Nephron (organoid): ENCODE data around the gene NR3C2.

Experiments used
- H3K27ac Mint-ChIP-seq, 3 experiments: 2 replicates each; pipeline ENCODE4 v1.8.0; 2020; ENCODE audit warnings: mixed read lengths in 3 of 3, mild to moderate bottlenecking in 2 of 3, moderate library complexity in 1 of 3
- H3K27me3 Mint-ChIP-seq: 2 replicates; pipeline ENCODE4 v1.8.0; 2021; ENCODE audit warnings: low read depth, mild to moderate bottlenecking, moderate library complexity, mixed read lengths
- H3K36me3 Mint-ChIP-seq: 2 replicates; pipeline ENCODE4 v1.8.0; 2020; ENCODE audit warnings: low read depth, mixed read lengths
- H3K4me1 Mint-ChIP-seq: 2 replicates; pipeline ENCODE4 v1.8.0; 2020; ENCODE audit warnings: mixed read lengths
- H3K4me3 Mint-ChIP-seq, 3 experiments: 2 replicates each; pipeline ENCODE4 v1.8.0; 2020; ENCODE audit warnings: mild to moderate bottlenecking in 3 of 3, mixed read lengths in 3 of 3, moderate library complexity in 2 of 3
- H3K9me3 Mint-ChIP-seq: 2 replicates; pipeline ENCODE4 v1.8.0; 2020; ENCODE audit warnings: mixed read lengths
- TF ChIP-seq, protein P1 (sequence below), 3 experiments: fragments of 200-600 bp; sonication (generic); IDR thresholded peaks; one replicate each; pipeline ENCODE4 v1.5.0; 2021; ENCODE audit warnings: antibody characterized with exemption in 3 of 3; ENCODE audit not compliant: unreplicated experiment in 3 of 3

The NR3C2 gene

DNA sequence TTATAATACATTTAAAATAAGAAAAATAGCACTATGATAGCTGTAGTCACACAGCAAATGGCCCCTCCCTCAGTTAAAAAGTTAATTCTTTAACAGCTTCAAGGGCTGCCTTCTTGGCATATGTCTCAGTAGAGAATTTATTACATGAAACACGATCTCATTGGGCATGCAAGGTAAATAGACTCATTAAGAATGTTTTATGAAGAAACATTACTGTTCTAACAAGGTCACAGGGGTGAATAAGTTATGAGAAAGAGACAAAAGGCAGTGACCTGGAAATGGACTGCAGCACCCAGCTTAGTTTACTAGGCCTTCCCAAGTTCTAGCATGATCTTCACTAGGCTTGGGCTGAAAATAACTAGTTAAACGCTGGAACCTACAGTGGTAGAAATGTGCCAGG lies 277.7 kb downstream of the NR3C2 start:
- Mint-ChIP-seq H3K36me3 (no peaks in the 10 kb centered on the region), H3K4me3 (peak overlapping the region in 1 of 3 experiments; percentile 36)

DNA sequence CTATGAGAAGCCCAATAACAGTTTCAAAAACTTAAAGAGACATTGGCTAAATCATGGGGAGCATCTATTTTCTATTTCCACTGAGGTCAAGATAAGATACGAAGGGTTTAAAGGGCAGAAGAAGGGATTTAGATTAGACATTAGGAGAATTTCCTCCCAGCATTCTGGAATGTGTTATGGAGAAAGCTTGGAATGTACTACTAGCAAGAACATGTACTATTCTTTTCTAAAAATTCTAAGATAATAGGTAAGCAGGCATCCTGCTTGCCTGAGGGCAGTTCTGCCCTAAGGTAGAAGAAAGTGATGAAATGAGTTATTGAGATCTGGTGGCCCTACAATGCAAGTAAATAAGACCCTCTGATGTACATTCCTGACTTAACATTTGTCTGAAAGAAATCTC lies 279.2 kb downstream of the NR3C2 start:
- no peaks in the 10 kb centered on the region for H3K36me3 Mint-ChIP-seq
- TF ChIP-seq, protein P1, sequence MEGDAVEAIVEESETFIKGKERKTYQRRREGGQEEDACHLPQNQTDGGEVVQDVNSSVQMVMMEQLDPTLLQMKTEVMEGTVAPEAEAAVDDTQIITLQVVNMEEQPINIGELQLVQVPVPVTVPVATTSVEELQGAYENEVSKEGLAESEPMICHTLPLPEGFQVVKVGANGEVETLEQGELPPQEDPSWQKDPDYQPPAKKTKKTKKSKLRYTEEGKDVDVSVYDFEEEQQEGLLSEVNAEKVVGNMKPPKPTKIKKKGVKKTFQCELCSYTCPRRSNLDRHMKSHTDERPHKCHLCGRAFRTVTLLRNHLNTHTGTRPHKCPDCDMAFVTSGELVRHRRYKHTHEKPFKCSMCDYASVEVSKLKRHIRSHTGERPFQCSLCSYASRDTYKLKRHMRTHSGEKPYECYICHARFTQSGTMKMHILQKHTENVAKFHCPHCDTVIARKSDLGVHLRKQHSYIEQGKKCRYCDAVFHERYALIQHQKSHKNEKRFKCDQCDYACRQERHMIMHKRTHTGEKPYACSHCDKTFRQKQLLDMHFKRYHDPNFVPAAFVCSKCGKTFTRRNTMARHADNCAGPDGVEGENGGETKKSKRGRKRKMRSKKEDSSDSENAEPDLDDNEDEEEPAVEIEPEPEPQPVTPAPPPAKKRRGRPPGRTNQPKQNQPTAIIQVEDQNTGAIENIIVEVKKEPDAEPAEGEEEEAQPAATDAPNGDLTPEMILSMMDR (IDR thresholded peaks at IDR 0.05; ENCODE audit: unreplicated experiment in 3 of 3) = no peak
- H3K4me3 Mint-ChIP-seq = no peak overlapping the region
- no peaks in the 10 kb centered on the region for H3K9me3 Mint-ChIP-seq
- H3K27me3 Mint-ChIP-seq = no peaks in the 10 kb centered on the region
- H3K4me1 Mint-ChIP-seq = peaks cover 50% of the 10 kb centered on the region
- H3K27ac Mint-ChIP-seq = peak overlapping the region in 2 of 3 experiments; percentile 63 to 76

More for the DNA sequence above, 277.7 kb downstream of the NR3C2 start:
- TF ChIP-seq, protein P1 (IDR thresholded peaks at IDR 0.05; ENCODE audit: unreplicated experiment in 3 of 3) = no peak
- no peaks in the 10 kb centered on the region for H3K9me3 Mint-ChIP-seq
- H3K27ac Mint-ChIP-seq = peak overlapping the region in 2 of 3 experiments; percentile 42 to 47
- peaks cover 50% of the 10 kb centered on the region for H3K4me1 Mint-ChIP-seq
- no peaks in the 10 kb centered on the region for H3K27me3 Mint-ChIP-seq

DNA sequence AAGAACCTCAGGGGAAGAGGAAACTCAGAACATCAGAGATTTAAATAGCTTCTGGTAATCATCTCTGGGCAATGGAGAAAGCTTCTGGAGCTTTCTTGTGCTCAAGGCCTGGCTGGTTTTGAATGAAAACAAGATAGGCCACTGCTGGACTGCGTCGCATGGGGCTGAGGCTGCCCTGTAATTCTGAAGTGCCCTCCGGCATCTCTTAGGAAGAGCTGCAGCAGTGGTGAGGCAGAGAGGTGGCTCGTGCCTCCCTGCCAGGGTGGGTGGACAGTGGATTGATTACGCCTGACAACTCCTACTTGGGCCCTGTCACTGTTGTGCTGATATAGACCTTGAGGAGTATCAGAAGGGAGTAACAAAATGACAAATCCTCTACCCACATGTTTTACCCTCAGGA lies 279.7 kb downstream of the NR3C2 start:
- H3K4me3 Mint-ChIP-seq = no peak overlapping the region
- H3K9me3 Mint-ChIP-seq = no peaks in the 10 kb centered on the region
- H3K4me1 Mint-ChIP-seq = peaks cover 50% of the 10 kb centered on the region
- H3K36me3 Mint-ChIP-seq = no peaks in the 10 kb centered on the region
- TF ChIP-seq, protein P1 (IDR thresholded peaks at IDR 0.05; ENCODE audit: unreplicated experiment in 3 of 3) = no peak
- no peaks in the 10 kb centered on the region for H3K27me3 Mint-ChIP-seq
- peak overlapping the region in 2 of 3 experiments; percentile 63 to 76 for H3K27ac Mint-ChIP-seq

DNA sequence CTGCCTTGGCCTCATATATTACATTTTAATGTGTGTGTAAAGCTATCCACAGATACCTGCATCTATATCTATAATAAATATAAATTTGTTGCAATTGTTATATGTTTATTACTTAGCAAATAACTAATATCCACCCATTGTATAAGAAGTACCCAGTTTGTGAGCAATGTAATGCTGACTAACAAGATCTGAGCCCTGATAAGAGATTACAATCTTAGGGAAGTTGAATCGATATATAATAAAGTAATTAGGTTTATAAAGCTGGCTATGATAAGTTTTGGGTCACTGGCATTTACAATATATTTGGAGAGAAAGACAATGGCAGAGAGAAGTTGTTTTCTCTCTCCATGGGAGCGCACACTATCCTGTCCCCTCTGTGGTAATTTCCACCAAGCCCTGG lies 280.6 kb downstream of the NR3C2 start:
- Mint-ChIP-seq H3K36me3 (no peaks in the 10 kb centered on the region), H3K27me3 (no peaks in the 10 kb centered on the region), H3K4me1 (peaks cover 41% of the 10 kb centered on the region), H3K4me3 (no peak overlapping the region), H3K9me3 (no peaks in the 10 kb centered on the region), H3K27ac (no peak overlapping the region)
- TF ChIP-seq, protein P1 (IDR thresholded peaks at IDR 0.05; ENCODE audit: unreplicated experiment in 3 of 3) = no peak

DNA sequence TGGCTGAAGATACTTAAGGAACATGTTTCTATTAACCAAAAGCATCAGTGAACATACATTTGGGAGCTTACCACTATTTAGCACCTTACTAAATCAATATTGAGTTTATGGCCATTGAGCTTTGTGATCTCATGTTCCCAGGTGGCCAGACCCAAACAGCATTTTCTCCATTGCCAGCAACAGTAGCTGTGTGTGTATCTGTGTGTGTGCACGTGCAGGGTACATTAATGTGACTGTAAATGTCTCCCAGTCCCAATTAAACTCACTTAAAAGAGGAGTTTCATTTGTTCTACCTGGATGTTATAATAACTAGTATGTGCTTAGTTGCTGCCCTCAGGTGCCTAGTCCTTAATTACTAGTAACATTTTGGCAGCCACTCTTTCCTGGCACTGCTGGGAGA lies 282.4 kb downstream of the NR3C2 start:
- H3K4me1 Mint-ChIP-seq = peaks cover 27% of the 10 kb centered on the region
- TF ChIP-seq, protein P1 (IDR thresholded peaks at IDR 0.05; ENCODE audit: unreplicated experiment in 3 of 3) = no peak
- peaks cover 4% of the 10 kb centered on the region for H3K36me3 Mint-ChIP-seq
- no peak overlapping the region for H3K27ac Mint-ChIP-seq
- no peak overlapping the region for H3K4me3 Mint-ChIP-seq
- peaks cover 3% of the 10 kb centered on the region for H3K9me3 Mint-ChIP-seq
- H3K27me3 Mint-ChIP-seq = no peaks in the 10 kb centered on the region

DNA sequence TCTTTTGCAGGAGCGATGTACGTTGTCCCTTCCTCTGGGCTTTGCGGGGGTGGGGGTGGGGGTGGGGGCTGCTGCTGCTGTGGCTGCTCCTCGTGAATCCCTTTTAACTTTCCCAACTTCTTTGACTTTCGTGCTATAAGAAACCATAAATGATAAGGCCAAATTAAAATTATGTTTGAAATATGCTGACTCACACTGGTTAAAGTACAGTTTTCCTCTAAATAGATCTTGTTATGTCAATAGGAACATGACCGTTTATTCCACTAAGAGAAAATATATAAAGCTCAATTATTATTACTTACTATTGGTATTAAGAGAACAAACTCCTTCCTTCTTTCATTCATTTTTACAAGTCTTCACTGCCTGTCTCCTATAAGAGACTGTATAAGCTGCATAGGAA lies 287.4 kb downstream of the NR3C2 start:
- peaks cover 5% of the 10 kb centered on the region for H3K4me1 Mint-ChIP-seq
- H3K27me3 Mint-ChIP-seq = no peaks in the 10 kb centered on the region
- peaks cover 4% of the 10 kb centered on the region for H3K36me3 Mint-ChIP-seq
- H3K27ac Mint-ChIP-seq = no peak overlapping the region
- H3K9me3 Mint-ChIP-seq = peaks cover 3% of the 10 kb centered on the region
- no peak overlapping the region for H3K4me3 Mint-ChIP-seq
- TF ChIP-seq, protein P1 (IDR thresholded peaks at IDR 0.05; ENCODE audit: unreplicated experiment in 3 of 3) = no peak
